CD4-positive, alpha-beta T cell treated with Interleukin-4 for 1 hour (primary cell): Measurements from ENCODE around the gene PCDHGB5.
"Not testable (repeated sequence)": the region's sequence is repeated elsewhere in the genome, so short reads cannot be mapped to it uniquely, and the experiment has no call there.

Experiments used
- DNase-seq, 2 donors: peaks; one replicate each; pipeline ENCODE4 v3.0.0-alpha.2; 2020 to 2022

Gene PCDHGB5

GRCh38 chr5:141412854-141413539 is 15.2 kb downstream of the PCDHGB5 start, which contains the start of gene PCDHGA10:
TSS of gene PCDHGA10 (plus strand) at chr5:141412987. CDS start at chr5:141413176, 189 bp downstream.
- DNase-seq = peak; percentile 60 to 65

GRCh38 chr5:141413540-141414069 is 15.9 kb downstream of the PCDHGB5 start:
- DNase-seq = no peak

- DNase-seq = not testable (repeated sequence)
These were observed 17.0 kb downstream of the PCDHGB5 start for GRCh38 chr5:141414548-141415274.

- DNase-seq = not testable (repeated sequence)
These were observed 17.5 kb downstream of the PCDHGB5 start for GRCh38 chr5:141415275-141415618.

- peak; percentile 46 to 55 for DNase-seq
These were observed 19.9 kb downstream of the PCDHGB5 start, which contains the start of gene PCDHGB7 for GRCh38 chr5:141417494-141418172. TSS of gene PCDHGB7 (plus strand) at chr5:141417677. CDS start at chr5:141417860, 183 bp downstream.

- DNase-seq = no peak
These were observed 21.5 kb downstream of the PCDHGB5 start for GRCh38 chr5:141419074-141419880.

- DNase-seq = peak; percentile 34 to 55
These were observed 23.2 kb downstream of the PCDHGB5 start, which contains the start of gene PCDHGA11 for GRCh38 chr5:141420855-141421488. TSS of gene PCDHGA11 (plus strand) at chr5:141421051. CDS start at chr5:141421228, 177 bp downstream.

- DNase-seq = no peak
These were observed 23.7 kb downstream of the PCDHGB5 start for GRCh38 chr5:141421489-141421855.

- no peak for DNase-seq
These were observed 25.1 kb downstream of the PCDHGB5 start for GRCh38 chr5:141422742-141423291.

GRCh38 chr5:141427783-141428426 is 30.2 kb downstream of the PCDHGB5 start:
- no peak for DNase-seq

- DNase-seq = peak; percentile 27 to 42
These were observed 32.8 kb downstream of the PCDHGB5 start, which contains the start of gene PCDHGA12 for GRCh38 chr5:141430332-141431113. TSS of gene PCDHGA12 (plus strand) at chr5:141430507. CDS start at chr5:141430760, 253 bp downstream.

- DNase-seq = no peak
These were observed 33.5 kb downstream of the PCDHGB5 start for GRCh38 chr5:141431286-141431685.

- not testable (repeated sequence) for DNase-seq
These were observed 34.6 kb downstream of the PCDHGB5 start for GRCh38 chr5:141432308-141432707.

- not testable (repeated sequence) for DNase-seq
These were observed 35.0 kb downstream of the PCDHGB5 start for GRCh38 chr5:141432726-141433125.

GRCh38 chr5:141434006-141434405 is 36.3 kb downstream of the PCDHGB5 start:
- no peak for DNase-seq

- DNase-seq = no peak
These were observed 39.5 kb downstream of the PCDHGB5 start for GRCh38 chr5:141437221-141437620.

- DNase-seq = no peak
These were observed 41.8 kb downstream of the PCDHGB5 start for GRCh38 chr5:141439411-141440141.

GRCh38 chr5:141440341-141440740 is 42.6 kb downstream of the PCDHGB5 start:
- DNase-seq = no peak

- DNase-seq = no peak
These were observed 43.9 kb downstream of the PCDHGB5 start for GRCh38 chr5:141441571-141442170.
